HepG2 (cell line): ENCODE results near the gene IPCEF1. TPM values are rescaled to one million over a fixed set of nuclear protein-coding genes. Genes with fewer than 3 reads are reported as not detected.
A peak's percentile ranks its signal among the peaks of the same experiment; 100 is the strongest.

Experiments
- ATAC-seq: fragments of 200-7000 bp; cut with Tn5 transposase; 3 replicates; pipeline ENCODE4 v1.9.1; 2020; ENCODE audit warnings: mild to moderate bottlenecking, moderate library complexity
- BruUV-seq: library from RNA; stranded (reverse); fragments of 400-500 nt; replicated peaks from 2 replicates; lab custom pipeline; 2021; lab: Mats Ljungman, UMichigan
- CTCF ChIA-PET: fragments of 300-600 bp; formaldehyde crosslinking; extraction: SDS; loops from one replicate; lab custom pipeline; 2021; ENCODE audit warnings: low total read pairs, inconsistent platforms, low intra/inter-chr PET ratio; lab: Yijun Ruan, JAX
- POLR2A ChIA-PET: fragments of 350-600 bp; sonication (Branson Sonifier 250); formaldehyde crosslinking; loops from one replicate; lab custom pipeline; 2020; ENCODE audit warnings: antibody characterized with exemption, inconsistent platforms; lab: Yijun Ruan, JAX
- DNase-seq: peaks from one replicate; pipeline ENCODE4 v3.0.0-alpha.2; 2015; ENCODE audit warnings: low spot score
- FAIRE-seq: peaks from 3 replicates; lab custom pipeline; 2011; peaks lifted over from hg19 to GRCh38; lab: Jason Lieb, UNC
- H2AFZ ChIP-seq: one replicate; pipeline ENCODE4 v1.6.1; 2011; ENCODE audit warnings: low read length, inconsistent platforms
- H3K27ac ChIP-seq: fragments of 300-600 bp; 3 replicates; pipeline ENCODE4 v1.8.0; 2011; ENCODE audit warnings: mixed run types, mild to moderate bottlenecking, mixed read lengths, low read length, inconsistent platforms; ENCODE audit not compliant: insufficient read depth; ENCODE audit errors: extremely low read length
- H3K27me3 ChIP-seq, 2 experiments: fragments of 200-600 bp in 1 of 2; 2 replicates in 1 of 2; 3 replicates in 1 of 2; pipeline versions ENCODE4 v1.6.0 to v1.8.0; 2011; ENCODE audit warnings: low read length in 2 of 2, mild to moderate bottlenecking in 2 of 2, moderate library complexity in 2 of 2, inconsistent platforms in 1 of 2; ENCODE audit not compliant: insufficient read depth in 2 of 2, control insufficient read depth in 1 of 2
- H3K36me3 ChIP-seq, 2 experiments: fragments of 200-600 bp in 1 of 2; replicated peaks in 1 of 2; 2 replicates in 1 of 2; 3 replicates in 1 of 2; pipeline versions ENCODE4 v1.5.1 to v1.8.0; 2011; ENCODE audit warnings: low read length in 2 of 2, inconsistent platforms in 1 of 2; ENCODE audit not compliant: insufficient read depth in 2 of 2, control insufficient read depth in 1 of 2
- H3K4me1 ChIP-seq: 2 replicates; pipeline ENCODE4 v1.5.1; 2012; ENCODE audit warnings: low read length, inconsistent platforms; ENCODE audit not compliant: insufficient read depth
- H3K4me2 ChIP-seq: 2 replicates; pipeline ENCODE4 v1.6.0; 2011; ENCODE audit warnings: low read depth, low read length, inconsistent platforms
- H3K4me3 ChIP-seq, 3 experiments: fragments of 200-600 bp in 1 of 3; sonication (generic), shearing (Covaris generic) in 1 of 3; replicated peaks in 1 of 3; 2 replicates each; pipeline ENCODE4 v1.5.1; 2011 to 2016; ENCODE audit warnings: low read length in 3 of 3, inconsistent platforms in 2 of 3, low read depth in 2 of 3, mild to moderate bottlenecking in 2 of 3, control low read depth in 1 of 3, mixed read lengths in 1 of 3; ENCODE audit not compliant: insufficient read depth in 1 of 3
- H3K79me2 ChIP-seq: one replicate; pipeline ENCODE4 v1.6.1; 2011; ENCODE audit warnings: low read length, inconsistent platforms; ENCODE audit not compliant: insufficient read depth
- H3K9ac ChIP-seq: 2 replicates; pipeline ENCODE4 v1.6.0; 2011; ENCODE audit warnings: mild to moderate bottlenecking, low read depth, low read length, inconsistent platforms; ENCODE audit not compliant: insufficient read depth
- H3K9me3 ChIP-seq: 2 replicates; pipeline ENCODE4 v1.5.1; 2012; ENCODE audit warnings: mild to moderate bottlenecking, low read length
- H4K20me1 ChIP-seq: 2 replicates; pipeline ENCODE4 v1.6.0; 2011; ENCODE audit warnings: inconsistent platforms, mild to moderate bottlenecking, low read length, moderate library complexity; ENCODE audit not compliant: insufficient read depth
- ARNTL ChIP-seq: sonication (generic); formaldehyde crosslinking; IDR thresholded peaks from 2 replicates; pipeline ENCODE4 v1.4.0; 2020; ENCODE audit warnings: mild to moderate bottlenecking, missing genetic modification reagents
- GABPB1 ChIP-seq: IDR thresholded peaks from 2 replicates; pipeline ENCODE4 v1.6.1; 2016; ENCODE audit warnings: mild to moderate bottlenecking, missing genetic modification reagents, moderate library complexity, missing compliant biosample characterization
- WGBS: methylation state at CpG from one replicate; pipeline ENCODE4 v1.1.6; 2017; ENCODE audit warnings: low lambda C conversion rate; 5-methylcytosine and 5-hydroxymethylcytosine counted together
- in situ Hi-C: cut with HindIII; loops from 2 replicates; pipeline ENCODE4 v1.10.0; 2017; ENCODE audit warnings: low pct_unique_long_range_greater_than_20kb; ENCODE audit not compliant: extremely low pct_ligation_motif_present
- intact Hi-C: fragments of 100-400 bp; cut with micrococcal nuclease; formaldehyde crosslinking; loops from one replicate; pipeline ENCODE4 v1.10.0; 2022; ENCODE audit not compliant: unreplicated experiment
- polyA plus RNA-seq, 8 experiments: library from polyadenylated mRNA; depleted of rRNA in 3 of 8; stranded (reverse) in 7 of 8; unstranded in 1 of 8; fragments of >200 nt; fragmentation: Illumina TruSeq in 4 of 8; extraction: Trizol in 4 of 8; gene quantifications; 2 replicates each; pipeline versions ENCODE4 v1.2.1 to v1.2.3, GENCODE V29; 2011 to 2016; ENCODE audit warnings: low read depth in 4 of 8, missing spikeins in 1 of 8, mixed read lengths in 1 of 8; ENCODE audit not compliant: insufficient read depth in 1 of 8
- total RNA-seq, 5 experiments: library from RNA; depleted of rRNA; stranded (reverse); fragments of >200 nt; fragmentation: Illumina TruSeq; extraction: Trizol; gene quantifications; 2 replicates each; pipeline ENCODE4 v1.2.3, GENCODE V29; 2016; ENCODE audit warnings: low read depth in 1 of 5
- TF ChIP-seq, protein P1 (sequence below): sonication (generic); formaldehyde crosslinking; IDR thresholded peaks from 2 replicates; pipeline ENCODE4 v1.5.0; 2020; ENCODE audit warnings: missing genetic modification reagents
- TF ChIP-seq, protein P2 (sequence below): fragments of 450-650 bp; IDR thresholded peaks from 2 replicates; pipeline ENCODE4 v1.6.1; 2016

Gene IPCEF1
- total and polyA plus RNA-seq, 2 of the 13 experiments (the other 11 are each of a cell fraction or from before 2014, with no cell fraction given), result 0.03 TPM; not detected in 1

DNA sequence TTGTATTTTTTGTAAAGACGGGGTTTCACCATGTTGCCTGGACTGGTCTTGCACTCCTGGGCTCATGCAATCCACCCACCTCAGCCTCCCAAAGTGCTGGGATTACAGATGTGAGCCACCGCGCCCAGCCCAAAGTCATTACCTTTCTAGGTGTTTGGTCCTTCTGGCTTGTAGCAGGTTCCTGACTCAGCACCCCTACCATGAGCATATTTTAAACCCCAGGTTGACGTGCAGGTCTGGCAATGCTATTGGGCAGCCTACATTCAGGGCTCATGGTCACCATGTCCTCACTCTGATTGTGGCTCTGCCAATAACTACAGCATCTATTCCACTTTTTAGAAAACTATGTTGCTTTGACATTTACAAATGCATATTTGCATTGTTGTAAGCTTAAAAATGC, 59.4 kb downstream of the IPCEF1 start:
- CTCF ChIA-PET, result no interaction called here
- no peaks in the 10 kb centered on the region for H4K20me1 ChIP-seq
- 50% methylated on average over 4 of the region's 4 CpGs for WGBS
- H3K79me2 ChIP-seq, result no peaks in the 10 kb centered on the region
- H3K4me2 ChIP-seq, result no peak overlapping the region
- no peak for DNase-seq
- H3K4me3 ChIP-seq, result no peak overlapping the region
- H3K27ac ChIP-seq, result no peak overlapping the region
- FAIRE-seq, result no peak
- peaks cover 17% of the 10 kb centered on the region for H3K4me1 ChIP-seq
- H3K36me3 ChIP-seq, result no peaks in the 10 kb centered on the region
- no peaks in the 10 kb centered on the region for H3K9me3 ChIP-seq
- no peak overlapping the region for H3K9ac ChIP-seq
- POLR2A ChIA-PET, result no interaction called here
- H2AFZ ChIP-seq, result no peak overlapping the region
- no TSS peak for BruUV-seq
- no peak for ATAC-seq
- peaks cover 2 to 3% of the 10 kb centered on the region in 2 experiments; a peak in 3 of 5 replicates for H3K27me3 ChIP-seq
- intact Hi-C loops (no loop called here), in situ Hi-C loops (no loop called here)
- TF ChIP-seq ARNTL (CRISPR knock-in tag) (no peak), GABPB1 (CRISPR knock-in tag) (no peak)
- TF ChIP-seq, all 625 proteins: peak for 0

DNA sequence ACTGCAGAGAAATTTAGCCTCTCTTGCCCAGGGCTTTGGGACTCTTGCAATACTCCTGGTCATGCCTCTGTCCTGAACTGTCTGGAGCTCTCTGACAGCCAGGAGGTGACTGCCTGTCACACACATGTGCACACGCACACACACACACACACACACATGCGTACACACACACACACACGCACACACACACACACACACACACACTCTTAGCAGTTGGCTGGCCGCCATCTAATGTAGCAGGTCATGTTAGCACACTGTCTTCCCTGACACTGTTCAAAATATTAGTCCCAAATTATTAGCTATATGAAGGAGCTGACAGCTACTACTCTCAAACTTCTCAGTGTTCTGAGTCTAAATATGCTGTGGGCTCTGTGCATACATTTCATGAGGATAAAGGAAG, 60.9 kb downstream of the IPCEF1 start:
- ChIA-PET POLR2A (no interaction called here), CTCF (no interaction called here)
- Histone ChIP-seq H3K36me3 (no peaks in the 10 kb centered on the region), H3K4me3 (no peak overlapping the region), H3K9ac (no peak overlapping the region), H2AFZ (no peak overlapping the region), H3K27me3 (peaks cover 2 to 3% of the 10 kb centered on the region in 2 experiments; a peak in 2 of 5 replicates), H3K4me2 (no peak overlapping the region), H3K79me2 (no peaks in the 10 kb centered on the region), H3K4me1 (peaks cover 17% of the 10 kb centered on the region), H4K20me1 (no peaks in the 10 kb centered on the region), H3K27ac (no peak overlapping the region), H3K9me3 (no peaks in the 10 kb centered on the region)
- BruUV-seq, result no TSS peak
- TF ChIP-seq, protein P1, sequence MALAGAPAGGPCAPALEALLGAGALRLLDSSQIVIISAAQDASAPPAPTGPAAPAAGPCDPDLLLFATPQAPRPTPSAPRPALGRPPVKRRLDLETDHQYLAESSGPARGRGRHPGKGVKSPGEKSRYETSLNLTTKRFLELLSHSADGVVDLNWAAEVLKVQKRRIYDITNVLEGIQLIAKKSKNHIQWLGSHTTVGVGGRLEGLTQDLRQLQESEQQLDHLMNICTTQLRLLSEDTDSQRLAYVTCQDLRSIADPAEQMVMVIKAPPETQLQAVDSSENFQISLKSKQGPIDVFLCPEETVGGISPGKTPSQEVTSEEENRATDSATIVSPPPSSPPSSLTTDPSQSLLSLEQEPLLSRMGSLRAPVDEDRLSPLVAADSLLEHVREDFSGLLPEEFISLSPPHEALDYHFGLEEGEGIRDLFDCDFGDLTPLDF (CRISPR knock-in tag), result no peak
- TF ChIP-seq, protein P2, sequence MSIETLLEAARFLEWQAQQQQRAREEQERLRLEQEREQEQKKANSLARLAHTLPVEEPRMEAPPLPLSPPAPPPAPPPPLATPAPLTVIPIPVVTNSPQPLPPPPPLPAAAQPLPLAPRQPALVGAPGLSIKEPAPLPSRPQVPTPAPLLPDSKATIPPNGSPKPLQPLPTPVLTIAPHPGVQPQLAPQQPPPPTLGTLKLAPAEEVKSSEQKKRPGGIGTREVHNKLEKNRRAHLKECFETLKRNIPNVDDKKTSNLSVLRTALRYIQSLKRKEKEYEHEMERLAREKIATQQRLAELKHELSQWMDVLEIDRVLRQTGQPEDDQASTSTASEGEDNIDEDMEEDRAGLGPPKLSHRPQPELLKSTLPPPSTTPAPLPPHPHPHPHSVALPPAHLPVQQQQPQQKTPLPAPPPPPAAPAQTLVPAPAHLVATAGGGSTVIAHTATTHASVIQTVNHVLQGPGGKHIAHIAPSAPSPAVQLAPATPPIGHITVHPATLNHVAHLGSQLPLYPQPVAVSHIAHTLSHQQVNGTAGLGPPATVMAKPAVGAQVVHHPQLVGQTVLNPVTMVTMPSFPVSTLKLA, result 0 out of 2 replicates have a peak, but pooled peaks have one; percentile 9
- DNase-seq (no peak), FAIRE-seq (no peak), ATAC-seq (no peak)
- in situ Hi-C loops (no loop called here), intact Hi-C loops (loop anchor here (1.0 kb wide), 1 partner anchor 46 kb away; no protein-coding TSS in a partner anchor)
- WGBS, result 14% methylated on average over 4 of the region's 4 CpGs
